Right atrium auricular region (tissue), 2 donors: ENCODE results near the gene NFAT5. TPM values are rescaled to one million over a fixed set of nuclear protein-coding genes. Genes with fewer than 3 reads are reported as not detected.
"Not testable (repeated sequence)": the region's sequence is repeated elsewhere in the genome, so short reads cannot be mapped to it uniquely, and the experiment has no call there.

Source experiments
- DNase-seq: peaks from one replicate; pipeline ENCODE4 v3.0.0-alpha.2; 2019; ENCODE audit warnings: low spot score
- H3K27ac ChIP-seq, 2 donors: fragments of 200-600 bp; sonication (generic); 1 replicate in 1 of 2; 2 replicates in 1 of 2; pipeline ENCODE4 v1.5.1; 2016 to 2019
- H3K27me3 ChIP-seq, 2 donors: fragments of 200-600 bp; sonication (generic); one replicate each; pipeline versions ENCODE4 v1.5.1 to v1.6.0; 2017 to 2019
- H3K36me3 ChIP-seq: fragments of 200-600 bp; sonication (generic); one replicate; pipeline ENCODE4 v1.5.1; 2016
- H3K4me1 ChIP-seq, 2 donors: fragments of 200-600 bp; sonication (generic); one replicate each; pipeline versions ENCODE4 v1.5.1 to v1.6.0; 2017 to 2019
- H3K4me3 ChIP-seq, 2 donors: fragments of 200-600 bp; sonication (generic); 1 replicate in 1 of 2; 2 replicates in 1 of 2; pipeline ENCODE4 v1.5.1; 2017 to 2019; ENCODE audit warnings: mild to moderate bottlenecking in 1 of 2, moderate library complexity in 1 of 2
- H3K9me3 ChIP-seq, 2 donors: fragments of 200-600 bp; sonication (generic); one replicate each; pipeline ENCODE4 v1.5.1; 2019
- total RNA-seq, 2 donors: library from RNA; depleted of rRNA; stranded (reverse); fragments of >200 nt; gene quantifications; one replicate each; pipeline ENCODE4 v1.1.0, GENCODE V29; 2016
- TF ChIP-seq, protein P1 (sequence below), 2 donors: fragments of 200-600 bp; sonication (generic); IDR thresholded peaks; one replicate each; pipeline ENCODE4 v1.5.1; 2019; ENCODE audit warnings: antibody characterized with exemption in 2 of 2

The NFAT5 gene
- total RNA-seq, 2 donors from 2014 or later, result 16.4 to 22.6 TPM

DNA sequence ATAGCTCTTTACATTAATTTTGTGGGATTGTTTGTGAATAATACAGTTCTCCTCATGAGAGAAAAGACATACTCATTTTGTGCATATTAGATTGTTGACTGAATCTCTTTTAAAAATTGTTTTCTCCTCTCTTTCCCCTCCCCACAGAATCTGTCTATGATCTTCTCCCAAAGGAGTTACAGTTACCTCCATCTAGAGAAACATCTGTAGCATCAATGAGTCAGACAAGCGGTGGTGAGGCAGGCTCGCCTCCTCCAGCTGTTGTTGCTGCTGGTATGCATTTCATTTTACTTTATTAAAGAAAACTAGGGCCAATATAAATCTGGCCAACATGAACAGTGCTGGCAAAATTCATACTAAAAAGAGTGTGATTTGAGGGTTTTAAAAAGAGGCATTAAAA is 60.5 kb downstream of the NFAT5 start:
- no peaks in the 10 kb centered on the region for H3K27me3 ChIP-seq
- H3K36me3 ChIP-seq, result no peaks in the 10 kb centered on the region
- H3K9me3 ChIP-seq, result no peaks in the 10 kb centered on the region
- no peak overlapping the region for H3K27ac ChIP-seq
- no peaks in the 10 kb centered on the region for H3K4me1 ChIP-seq
- no peak for DNase-seq
- no peak overlapping the region for H3K4me3 ChIP-seq
- TF ChIP-seq, protein P1, sequence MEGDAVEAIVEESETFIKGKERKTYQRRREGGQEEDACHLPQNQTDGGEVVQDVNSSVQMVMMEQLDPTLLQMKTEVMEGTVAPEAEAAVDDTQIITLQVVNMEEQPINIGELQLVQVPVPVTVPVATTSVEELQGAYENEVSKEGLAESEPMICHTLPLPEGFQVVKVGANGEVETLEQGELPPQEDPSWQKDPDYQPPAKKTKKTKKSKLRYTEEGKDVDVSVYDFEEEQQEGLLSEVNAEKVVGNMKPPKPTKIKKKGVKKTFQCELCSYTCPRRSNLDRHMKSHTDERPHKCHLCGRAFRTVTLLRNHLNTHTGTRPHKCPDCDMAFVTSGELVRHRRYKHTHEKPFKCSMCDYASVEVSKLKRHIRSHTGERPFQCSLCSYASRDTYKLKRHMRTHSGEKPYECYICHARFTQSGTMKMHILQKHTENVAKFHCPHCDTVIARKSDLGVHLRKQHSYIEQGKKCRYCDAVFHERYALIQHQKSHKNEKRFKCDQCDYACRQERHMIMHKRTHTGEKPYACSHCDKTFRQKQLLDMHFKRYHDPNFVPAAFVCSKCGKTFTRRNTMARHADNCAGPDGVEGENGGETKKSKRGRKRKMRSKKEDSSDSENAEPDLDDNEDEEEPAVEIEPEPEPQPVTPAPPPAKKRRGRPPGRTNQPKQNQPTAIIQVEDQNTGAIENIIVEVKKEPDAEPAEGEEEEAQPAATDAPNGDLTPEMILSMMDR (IDR thresholded peaks at IDR 0.05), result no peak

DNA sequence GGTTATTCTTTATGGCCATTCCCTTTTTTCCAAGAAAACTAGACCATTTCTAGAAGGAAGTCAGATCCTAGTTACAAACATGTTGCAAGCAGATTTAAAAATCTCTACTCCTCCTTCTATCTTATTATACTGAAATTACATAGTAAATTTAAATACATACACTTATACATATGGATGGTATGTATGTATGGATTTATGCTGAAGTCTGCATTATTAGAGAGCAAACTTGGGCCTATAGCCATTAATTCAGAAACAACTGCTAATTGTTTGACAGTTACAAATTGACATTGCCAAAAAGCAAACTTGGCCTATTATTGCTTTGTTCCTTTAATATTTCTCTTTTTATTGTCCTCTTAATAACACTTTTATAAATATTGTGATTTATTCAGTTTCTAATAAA is 67.1 kb downstream of the NFAT5 start:
- H3K4me1 ChIP-seq, result no peaks in the 10 kb centered on the region
- peaks cover 12% of the 10 kb centered on the region for H3K36me3 ChIP-seq
- no peaks in the 10 kb centered on the region for H3K27me3 ChIP-seq
- no peak overlapping the region for H3K4me3 ChIP-seq
- DNase-seq, result no peak
- H3K27ac ChIP-seq, result no peak overlapping the region
- TF ChIP-seq, protein P1 (IDR thresholded peaks at IDR 0.05), result no peak
- peaks cover 0 to 8% of the 10 kb centered on the region in 2 donors for H3K9me3 ChIP-seq

DNA sequence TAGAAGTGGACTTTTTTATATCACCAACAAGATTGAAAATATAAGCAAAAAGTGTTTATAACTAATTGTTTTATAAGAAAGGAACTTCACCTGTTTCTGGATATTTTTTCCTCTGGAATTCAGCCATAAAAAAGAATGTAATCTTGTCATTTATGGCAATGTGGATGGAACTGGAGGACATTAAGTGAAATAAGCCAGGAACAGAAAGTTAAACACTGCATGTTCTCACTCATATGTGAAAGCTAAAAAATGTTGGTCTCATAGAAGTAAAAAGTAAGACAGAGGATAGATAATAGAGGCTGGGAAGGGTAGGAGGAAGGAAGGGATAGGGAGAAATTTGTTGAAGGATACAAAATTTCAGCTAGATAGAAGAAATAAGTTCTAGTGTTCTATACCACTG is 67.6 kb downstream of the NFAT5 start:
- TF ChIP-seq, protein P1 (IDR thresholded peaks at IDR 0.05), result no peak
- peaks cover 0 to 8% of the 10 kb centered on the region in 2 donors for H3K9me3 ChIP-seq
- H3K36me3 ChIP-seq, result peaks cover 12% of the 10 kb centered on the region
- no peak overlapping the region for H3K27ac ChIP-seq
- no peaks in the 10 kb centered on the region for H3K4me1 ChIP-seq
- no peaks in the 10 kb centered on the region for H3K27me3 ChIP-seq
- no peak overlapping the region for H3K4me3 ChIP-seq
- no peak for DNase-seq

DNA sequence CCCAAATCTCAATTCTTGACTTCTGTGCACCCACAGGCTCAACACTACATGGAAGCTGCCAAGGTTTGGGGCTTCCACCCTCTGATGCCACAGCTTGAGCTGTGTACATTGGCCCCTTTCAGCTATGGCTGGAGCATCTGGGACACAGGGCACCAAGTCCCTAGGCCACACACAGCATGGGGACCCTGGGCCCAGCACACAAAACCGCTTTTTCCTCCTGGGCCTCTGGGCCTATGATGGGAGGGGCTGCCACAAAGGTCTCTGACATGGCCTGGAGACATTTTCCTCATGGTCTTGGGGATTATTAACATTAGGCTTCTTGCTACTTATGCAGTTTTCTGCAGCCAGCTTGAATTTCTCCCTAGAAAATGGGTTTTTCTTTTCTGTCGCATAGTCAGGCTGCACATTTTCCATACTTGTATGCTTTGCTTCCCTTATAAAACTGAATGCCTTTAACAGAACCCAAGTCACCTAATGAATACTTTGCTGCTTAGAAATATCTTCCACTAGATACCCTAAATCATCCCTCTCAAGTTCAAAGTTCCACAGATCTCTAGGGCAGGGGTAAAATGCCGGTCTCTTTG is 70.9 kb downstream of the NFAT5 start:
- H3K27ac ChIP-seq, H3K4me3 ChIP-seq, DNase-seq, H3K9me3 ChIP-seq, H3K4me1 ChIP-seq, H3K27me3 ChIP-seq: not testable (repeated sequence)
- H3K36me3 ChIP-seq, result peaks cover 12% of the 10 kb centered on the region

DNA sequence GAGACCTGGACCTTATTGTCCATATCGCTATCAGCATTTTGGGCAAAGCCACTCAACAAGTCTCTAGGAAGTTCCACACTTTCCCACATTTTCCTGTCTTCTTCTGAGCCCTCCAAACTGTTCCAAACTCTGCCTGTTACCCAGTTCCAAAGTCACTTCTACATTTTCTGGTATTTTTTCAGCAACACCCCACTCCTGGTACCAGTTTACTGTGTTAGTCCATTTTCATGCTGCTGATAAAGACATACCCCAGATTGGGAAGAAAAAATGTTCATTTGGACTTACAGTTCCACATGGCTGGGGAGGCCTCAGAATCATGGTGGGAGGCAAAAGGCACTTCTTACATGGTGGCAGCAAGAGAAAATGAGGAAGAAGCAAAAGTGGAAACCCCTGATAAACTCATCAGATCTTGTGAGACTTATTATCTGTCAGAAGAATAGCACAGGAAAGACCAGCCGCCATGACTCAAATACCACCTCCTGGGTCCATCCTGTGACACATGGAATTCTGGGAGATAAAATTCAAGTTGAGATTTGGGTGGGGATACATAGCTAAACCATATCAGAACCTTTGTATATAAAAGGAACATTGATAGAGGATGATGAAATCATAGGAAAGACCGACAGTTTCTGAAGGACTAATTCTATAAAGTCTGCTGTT is 71.6 kb downstream of the NFAT5 start:
- not testable (repeated sequence) for H3K9me3 ChIP-seq, H3K4me1 ChIP-seq, H3K27ac ChIP-seq, H3K4me3 ChIP-seq, DNase-seq, H3K27me3 ChIP-seq
- peaks cover 12% of the 10 kb centered on the region for H3K36me3 ChIP-seq

DNA sequence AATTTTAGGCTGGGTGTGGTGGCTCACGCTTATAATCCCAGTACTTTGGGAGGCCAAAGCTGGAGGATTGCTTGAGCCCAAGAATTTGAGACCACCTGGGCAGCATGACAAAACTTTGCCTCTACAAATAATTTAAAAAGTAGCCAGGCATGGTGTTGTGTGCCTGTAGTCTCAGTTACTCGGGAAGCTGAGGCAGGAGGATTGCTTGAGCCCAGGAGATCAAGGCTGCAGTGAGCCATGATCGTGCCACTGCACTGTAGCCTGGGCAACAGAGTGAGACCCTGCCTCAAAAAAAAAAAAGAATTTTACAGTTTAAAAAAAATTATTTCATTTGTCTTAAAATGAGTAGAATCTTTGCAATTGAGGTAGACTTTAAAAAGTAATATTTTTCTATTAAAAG is 78.2 kb downstream of the NFAT5 start:
- H3K27ac ChIP-seq, H3K27me3 ChIP-seq, H3K4me1 ChIP-seq, H3K9me3 ChIP-seq, H3K4me3 ChIP-seq, DNase-seq: not testable (repeated sequence)
- peaks cover 19% of the 10 kb centered on the region for H3K36me3 ChIP-seq

DNA sequence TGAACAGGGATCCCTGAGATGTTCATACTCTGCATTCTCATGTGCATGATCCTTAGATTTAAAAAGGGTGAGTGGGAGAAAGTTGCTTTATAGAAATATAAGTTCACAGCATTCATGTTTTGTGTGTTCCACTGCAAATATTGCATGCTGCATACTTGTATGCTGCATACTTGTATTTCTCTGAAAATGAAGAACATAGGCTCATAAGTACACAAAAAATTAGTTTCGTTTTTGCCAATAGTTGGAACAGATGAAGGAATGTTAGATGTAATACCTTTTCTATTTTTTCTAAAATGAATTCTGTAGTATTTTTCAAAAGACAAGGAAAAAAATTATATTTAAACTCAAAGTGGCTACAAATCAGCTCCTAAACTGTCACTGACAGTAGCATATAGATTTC is 79.0 kb downstream of the NFAT5 start:
- H3K4me1 ChIP-seq, result no peaks in the 10 kb centered on the region
- no peaks in the 10 kb centered on the region for H3K27me3 ChIP-seq
- no peak overlapping the region for H3K4me3 ChIP-seq
- DNase-seq, result no peak
- TF ChIP-seq, protein P1 (IDR thresholded peaks at IDR 0.05), result no peak
- peaks cover 20% of the 10 kb centered on the region for H3K36me3 ChIP-seq
- no peak overlapping the region for H3K27ac ChIP-seq
- no peaks in the 10 kb centered on the region for H3K9me3 ChIP-seq
